ENCODE measurements around the gene RALGDS. TPM values are rescaled to one million over a fixed set of nuclear protein-coding genes. Genes with fewer than 3 reads are reported as not detected.

RALGDS gene
- total and polyA plus RNA-seq, 2 of the 13 experiments (the other 11 are each of a cell fraction or from before 2014, with no cell fraction given): 12.9 to 25.5 TPM

DNA sequence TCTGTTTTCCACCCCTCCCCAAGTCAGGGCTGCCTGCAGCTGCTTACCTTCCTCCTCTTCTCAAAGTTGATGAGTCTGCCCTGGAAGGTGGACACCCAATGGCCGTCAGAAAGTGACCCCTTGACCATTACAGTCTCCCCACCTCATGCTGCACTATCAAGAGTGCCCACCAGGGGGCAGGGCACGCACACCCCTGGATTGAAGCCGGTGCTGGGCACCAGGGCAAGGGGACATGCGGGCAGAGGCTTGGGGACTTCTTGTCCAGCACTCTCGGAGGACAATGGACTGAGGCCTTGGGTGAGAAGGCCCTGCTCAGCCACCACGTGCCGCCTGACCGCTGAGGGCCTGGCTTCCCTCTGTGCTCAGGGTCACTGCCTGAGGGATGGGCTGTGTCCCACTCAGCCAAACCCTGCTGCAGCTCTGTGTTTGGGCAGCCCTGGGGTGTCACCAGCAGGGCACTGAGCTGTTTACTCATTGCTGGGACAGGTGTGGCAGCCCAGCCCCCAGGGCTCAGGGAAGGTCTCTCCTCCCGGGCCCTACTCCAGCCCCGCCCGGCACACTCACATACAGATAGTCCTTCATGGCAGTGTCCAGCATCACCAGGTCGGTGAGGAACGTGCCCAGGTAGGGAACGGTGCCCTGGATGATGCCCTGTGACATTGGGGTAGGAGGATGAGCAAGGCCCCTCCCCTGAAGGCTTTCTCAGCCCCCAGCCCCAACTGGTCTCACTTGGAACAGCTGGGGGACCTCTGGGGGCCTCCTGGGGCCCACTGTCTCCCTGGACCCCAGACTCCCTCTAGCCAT, 17.7 kb downstream of the RALGDS start (continued):
- TF ChIP-seq, protein P1, sequence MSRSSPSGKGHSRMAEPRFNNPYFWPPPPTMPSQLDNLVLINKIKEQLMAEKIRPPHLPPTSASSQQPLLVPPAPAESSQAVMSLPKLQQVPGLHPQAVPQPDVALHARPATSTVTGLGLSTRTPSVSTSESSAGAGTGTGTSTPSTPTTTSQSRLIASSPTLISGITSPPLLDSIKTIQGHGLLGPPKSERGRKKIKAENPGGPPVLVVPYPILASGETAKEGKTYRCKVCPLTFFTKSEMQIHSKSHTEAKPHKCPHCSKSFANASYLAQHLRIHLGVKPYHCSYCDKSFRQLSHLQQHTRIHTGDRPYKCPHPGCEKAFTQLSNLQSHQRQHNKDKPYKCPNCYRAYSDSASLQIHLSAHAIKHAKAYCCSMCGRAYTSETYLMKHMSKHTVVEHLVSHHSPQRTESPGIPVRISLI (CRISPR knock-in tag; IDR thresholded peaks at IDR 0.05; ENCODE audit: borderline replicate concordance): no peak
- TF ChIP-seq ZSCAN29 (CRISPR knock-in tag; conservative IDR thresholded peaks at IDR 0.05): no peak
- TF ChIP-seq, protein P2, sequence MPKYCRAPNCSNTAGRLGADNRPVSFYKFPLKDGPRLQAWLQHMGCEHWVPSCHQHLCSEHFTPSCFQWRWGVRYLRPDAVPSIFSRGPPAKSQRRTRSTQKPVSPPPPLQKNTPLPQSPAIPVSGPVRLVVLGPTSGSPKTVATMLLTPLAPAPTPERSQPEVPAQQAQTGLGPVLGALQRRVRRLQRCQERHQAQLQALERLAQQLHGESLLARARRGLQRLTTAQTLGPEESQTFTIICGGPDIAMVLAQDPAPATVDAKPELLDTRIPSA (CRISPR knock-in tag; IDR thresholded peaks at IDR 0.05; ENCODE audit: borderline replicate concordance): no peak
- TF ChIP-seq, protein P3, sequence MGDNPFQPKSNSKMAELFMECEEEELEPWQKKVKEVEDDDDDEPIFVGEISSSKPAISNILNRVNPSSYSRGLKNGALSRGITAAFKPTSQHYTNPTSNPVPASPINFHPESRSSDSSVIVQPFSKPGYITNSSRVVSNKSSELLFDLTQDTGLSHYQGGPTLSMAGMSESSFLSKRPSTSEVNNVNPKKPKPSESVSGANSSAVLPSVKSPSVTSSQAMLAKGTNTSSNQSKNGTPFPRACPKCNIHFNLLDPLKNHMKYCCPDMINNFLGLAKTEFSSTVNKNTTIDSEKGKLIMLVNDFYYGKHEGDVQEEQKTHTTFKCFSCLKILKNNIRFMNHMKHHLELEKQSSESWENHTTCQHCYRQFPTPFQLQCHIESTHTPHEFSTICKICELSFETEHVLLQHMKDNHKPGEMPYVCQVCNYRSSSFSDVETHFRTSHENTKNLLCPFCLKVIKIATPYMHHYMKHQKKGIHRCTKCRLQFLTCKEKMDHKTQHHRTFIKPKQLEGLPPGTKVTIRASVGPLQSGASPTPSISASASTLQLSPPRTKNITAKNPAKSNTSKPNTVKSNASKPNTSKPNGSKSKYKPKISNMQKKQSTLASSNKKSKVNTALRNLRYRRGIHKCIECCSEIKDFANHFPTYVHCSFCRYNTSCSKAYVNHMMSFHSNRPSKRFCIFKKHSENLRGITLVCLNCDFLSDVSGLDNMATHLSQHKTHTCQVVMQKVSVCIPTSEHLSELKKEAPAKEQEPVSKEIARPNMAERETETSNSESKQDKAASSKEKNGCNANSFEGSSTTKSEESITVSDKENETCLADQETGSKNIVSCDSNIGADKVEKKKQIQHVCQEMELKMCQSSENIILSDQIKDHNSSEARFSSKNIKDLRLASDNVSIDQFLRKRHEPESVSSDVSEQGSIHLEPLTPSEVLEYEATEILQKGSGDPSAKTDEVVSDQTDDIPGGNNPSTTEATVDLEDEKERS (CRISPR knock-in tag; IDR thresholded peaks at IDR 0.05): no peak
- TF ChIP-seq SMC3 (IDR thresholded peaks at IDR 0.05; ENCODE audit: low read length): peak; percentile 78
- no peak for TF ChIP-seq ZNF724P (CRISPR knock-in tag; IDR thresholded peaks at IDR 0.05; ENCODE audit: borderline replicate concordance)
- TF ChIP-seq, protein P4, sequence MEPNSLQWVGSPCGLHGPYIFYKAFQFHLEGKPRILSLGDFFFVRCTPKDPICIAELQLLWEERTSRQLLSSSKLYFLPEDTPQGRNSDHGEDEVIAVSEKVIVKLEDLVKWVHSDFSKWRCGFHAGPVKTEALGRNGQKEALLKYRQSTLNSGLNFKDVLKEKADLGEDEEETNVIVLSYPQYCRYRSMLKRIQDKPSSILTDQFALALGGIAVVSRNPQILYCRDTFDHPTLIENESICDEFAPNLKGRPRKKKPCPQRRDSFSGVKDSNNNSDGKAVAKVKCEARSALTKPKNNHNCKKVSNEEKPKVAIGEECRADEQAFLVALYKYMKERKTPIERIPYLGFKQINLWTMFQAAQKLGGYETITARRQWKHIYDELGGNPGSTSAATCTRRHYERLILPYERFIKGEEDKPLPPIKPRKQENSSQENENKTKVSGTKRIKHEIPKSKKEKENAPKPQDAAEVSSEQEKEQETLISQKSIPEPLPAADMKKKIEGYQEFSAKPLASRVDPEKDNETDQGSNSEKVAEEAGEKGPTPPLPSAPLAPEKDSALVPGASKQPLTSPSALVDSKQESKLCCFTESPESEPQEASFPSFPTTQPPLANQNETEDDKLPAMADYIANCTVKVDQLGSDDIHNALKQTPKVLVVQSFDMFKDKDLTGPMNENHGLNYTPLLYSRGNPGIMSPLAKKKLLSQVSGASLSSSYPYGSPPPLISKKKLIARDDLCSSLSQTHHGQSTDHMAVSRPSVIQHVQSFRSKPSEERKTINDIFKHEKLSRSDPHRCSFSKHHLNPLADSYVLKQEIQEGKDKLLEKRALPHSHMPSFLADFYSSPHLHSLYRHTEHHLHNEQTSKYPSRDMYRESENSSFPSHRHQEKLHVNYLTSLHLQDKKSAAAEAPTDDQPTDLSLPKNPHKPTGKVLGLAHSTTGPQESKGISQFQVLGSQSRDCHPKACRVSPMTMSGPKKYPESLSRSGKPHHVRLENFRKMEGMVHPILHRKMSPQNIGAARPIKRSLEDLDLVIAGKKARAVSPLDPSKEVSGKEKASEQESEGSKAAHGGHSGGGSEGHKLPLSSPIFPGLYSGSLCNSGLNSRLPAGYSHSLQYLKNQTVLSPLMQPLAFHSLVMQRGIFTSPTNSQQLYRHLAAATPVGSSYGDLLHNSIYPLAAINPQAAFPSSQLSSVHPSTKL (CRISPR knock-in tag; IDR thresholded peaks at IDR 0.05): no peak
- no peak for TF ChIP-seq TOPORS (CRISPR knock-in tag; IDR thresholded peaks at IDR 0.05)
- TF ChIP-seq ZNF782 (CRISPR knock-in tag; IDR thresholded peaks at IDR 0.05; ENCODE audit: borderline replicate concordance): 0 out of 2 replicates have a peak, but pooled peaks have one; percentile 32
- TF ChIP-seq ZBTB8A (CRISPR knock-in tag; IDR thresholded peaks at IDR 0.05; ENCODE audit: borderline replicate concordance, low read depth): no peak
- no peak for TF ChIP-seq ZNF33B (CRISPR knock-in tag; IDR thresholded peaks at IDR 0.05)
- TF ChIP-seq SRY (CRISPR knock-in tag; IDR thresholded peaks at IDR 0.05): no peak
- no peak for TF ChIP-seq NFRKB (IDR thresholded peaks at IDR 0.05)
- TF ChIP-seq NR3C1 (CRISPR knock-in tag; IDR thresholded peaks at IDR 0.05): no peak
- no peak for TF ChIP-seq NFATC3 (CRISPR knock-in tag; IDR thresholded peaks at IDR 0.05)
- no peak for TF ChIP-seq KLF16 (CRISPR knock-in tag; IDR thresholded peaks at IDR 0.05)
- TF ChIP-seq FOXC1 (CRISPR knock-in tag; IDR thresholded peaks at IDR 0.05; ENCODE audit: borderline replicate concordance): no peak
- no peak for TF ChIP-seq ZNF274 (CRISPR knock-in tag; IDR thresholded peaks at IDR 0.05)
- TF ChIP-seq ZNF777 (CRISPR knock-in tag; IDR thresholded peaks at IDR 0.05): no peak
- no peak for TF ChIP-seq PAF1 (CRISPR knock-in tag; IDR thresholded peaks at IDR 0.05)
- TF ChIP-seq GATAD1 (CRISPR knock-in tag; IDR thresholded peaks at IDR 0.05): no peak
